ENCODE results near the gene MPV17L2.

- TF ChIP-seq PATZ1 (CRISPR knock-in tag; IDR thresholded peaks at IDR 0.05; ENCODE audit: borderline replicate concordance) (no peak), BACH2 (CRISPR knock-in tag; IDR thresholded peaks at IDR 0.05; ENCODE audit: borderline replicate concordance) (no peak), ZNF70 (CRISPR knock-in tag; IDR thresholded peaks at IDR 0.05) (no peak), RARB (CRISPR knock-in tag; IDR thresholded peaks at IDR 0.05) (no peak), CREB5 (CRISPR knock-in tag; IDR thresholded peaks at IDR 0.05; ENCODE audit: low read depth) (no peak), CSDC2 (CRISPR knock-in tag; IDR thresholded peaks at IDR 0.05) (no peak), ARNTL (CRISPR knock-in tag; IDR thresholded peaks at IDR 0.05; ENCODE audit: borderline replicate concordance, low read depth) (no peak), ISL1 (CRISPR knock-in tag; IDR thresholded peaks at IDR 0.05) (no peak), ZFP3 (CRISPR knock-in tag; IDR thresholded peaks at IDR 0.05) (no peak)
Observed at GRCh38 chr19:18144361-18144760, 48.7 kb upstream of the MPV17L2 start.
